ENCODE data around the gene MAP3K13.

MAP3K13 gene

GRCh38 chr3:185502987-185503386, 140.1 kb downstream of the MAP3K13 start:
- H3K27ac ChIP-seq, result no peak overlapping the region
- TF ChIP-seq ZFX (IDR thresholded peaks at IDR 0.05; ENCODE audit: borderline replicate concordance) (no peak), CTCF (IDR thresholded peaks at IDR 0.05) (no peak)

- H3K27ac ChIP-seq, result no peak overlapping the region
- TF ChIP-seq CTCF (IDR thresholded peaks at IDR 0.05) (no peak), ZFX (IDR thresholded peaks at IDR 0.05; ENCODE audit: borderline replicate concordance) (no peak)
These were observed 140.6 kb downstream of the MAP3K13 start for GRCh38 chr3:185503521-185503920.

- no peak for TF ChIP-seq ZFX (IDR thresholded peaks at IDR 0.05; ENCODE audit: borderline replicate concordance)
- no peak for TF ChIP-seq CTCF (IDR thresholded peaks at IDR 0.05)
- H3K27ac ChIP-seq, result no peak overlapping the region
These were observed 141.7 kb downstream of the MAP3K13 start for GRCh38 chr3:185504636-185505035.

GRCh38 chr3:185507883-185508282, 144.9 kb downstream of the MAP3K13 start:
- TF ChIP-seq CTCF (IDR thresholded peaks at IDR 0.05), result no peak
- no peak for TF ChIP-seq ZFX (IDR thresholded peaks at IDR 0.05; ENCODE audit: borderline replicate concordance)
- no peak overlapping the region for H3K27ac ChIP-seq

- TF ChIP-seq ZFX (IDR thresholded peaks at IDR 0.05; ENCODE audit: borderline replicate concordance), result no peak
- no peak for TF ChIP-seq CTCF (IDR thresholded peaks at IDR 0.05)
- no peak overlapping the region for H3K27ac ChIP-seq
These were observed 145.5 kb downstream of the MAP3K13 start for GRCh38 chr3:185508335-185508991.

GRCh38 chr3:185511711-185512110, 148.8 kb downstream of the MAP3K13 start:
- no peak overlapping the region for H3K27ac ChIP-seq
- no peak for TF ChIP-seq CTCF (IDR thresholded peaks at IDR 0.05)
- no peak for TF ChIP-seq ZFX (IDR thresholded peaks at IDR 0.05; ENCODE audit: borderline replicate concordance)

GRCh38 chr3:185517387-185518130, 154.6 kb downstream of the MAP3K13 start:
- no peak overlapping the region for H3K27ac ChIP-seq
- no peak for TF ChIP-seq CTCF (IDR thresholded peaks at IDR 0.05)
- no peak for TF ChIP-seq ZFX (IDR thresholded peaks at IDR 0.05; ENCODE audit: borderline replicate concordance)

Data from 22Rv1 (cell line).